Activated CD4-positive, CD25-positive, alpha-beta regulatory T cell treated with anti-CD3 and anti-CD28 coated beads, Interleukin-2, amount 50 U/mL, for 16 hours (primary cell): ENCODE results near the gene KCNH6.

Experiments
- DNase-seq: peaks from one replicate; pipeline ENCODE4 v3.0.0-alpha.2; 2020; ENCODE audit warnings: low read depth, low spot score

Gene KCNH6

GRCh38 chr17:63486317-63487013, 36.7 kb upstream of the KCNH6 start:
- no peak for DNase-seq

GRCh38 chr17:63487014-63487339, 36.2 kb upstream of the KCNH6 start:
- no peak for DNase-seq

- no peak for DNase-seq
Measured at GRCh38 chr17:63488851-63489250, 34.3 kb upstream of the KCNH6 start.

GRCh38 chr17:63489291-63489690, 33.9 kb upstream of the KCNH6 start:
- DNase-seq, result no peak

GRCh38 chr17:63490329-63490728, 32.8 kb upstream of the KCNH6 start:
- no peak for DNase-seq

- no peak for DNase-seq
Measured at GRCh38 chr17:63490858-63491400, 32.2 kb upstream of the KCNH6 start.

GRCh38 chr17:63491413-63491812, 31.7 kb upstream of the KCNH6 start:
- no peak for DNase-seq

- no peak for DNase-seq
Measured at GRCh38 chr17:63491977-63492618, 31.1 kb upstream of the KCNH6 start.

GRCh38 chr17:63492940-63493339, 30.2 kb upstream of the KCNH6 start:
- no peak for DNase-seq

- no peak for DNase-seq
Measured at GRCh38 chr17:63493411-63493810, 29.7 kb upstream of the KCNH6 start.

GRCh38 chr17:63494300-63494928, 28.7 kb upstream of the KCNH6 start:
- no peak for DNase-seq

- no peak for DNase-seq
Measured at GRCh38 chr17:63495491-63495890, 27.7 kb upstream of the KCNH6 start.

- DNase-seq, result no peak
Measured at GRCh38 chr17:63496177-63496576, 27.0 kb upstream of the KCNH6 start.

GRCh38 chr17:63496663-63497400, 26.3 kb upstream of the KCNH6 start:
- no peak for DNase-seq

GRCh38 chr17:63497708-63498483, 25.3 kb upstream of the KCNH6 start:
- DNase-seq, result no peak

- no peak for DNase-seq
Measured at GRCh38 chr17:63498626-63499195, 24.4 kb upstream of the KCNH6 start.

- DNase-seq, result no peak
Measured at GRCh38 chr17:63500543-63501390, 22.4 kb upstream of the KCNH6 start.

- no peak for DNase-seq
Measured at GRCh38 chr17:63503341-63503705, 19.8 kb upstream of the KCNH6 start.

GRCh38 chr17:63504261-63504660, 18.9 kb upstream of the KCNH6 start:
- no peak for DNase-seq

- DNase-seq, result no peak
Measured at GRCh38 chr17:63505341-63505740, 17.8 kb upstream of the KCNH6 start.
